ENCODE measurements around the gene LRRC75B. TPM values are rescaled to one million over a fixed set of nuclear protein-coding genes. Genes with fewer than 3 reads are reported as not detected.

LRRC75B gene
- total RNA-seq, 1 donor from 2014 or later: 14.1 TPM

DNA sequence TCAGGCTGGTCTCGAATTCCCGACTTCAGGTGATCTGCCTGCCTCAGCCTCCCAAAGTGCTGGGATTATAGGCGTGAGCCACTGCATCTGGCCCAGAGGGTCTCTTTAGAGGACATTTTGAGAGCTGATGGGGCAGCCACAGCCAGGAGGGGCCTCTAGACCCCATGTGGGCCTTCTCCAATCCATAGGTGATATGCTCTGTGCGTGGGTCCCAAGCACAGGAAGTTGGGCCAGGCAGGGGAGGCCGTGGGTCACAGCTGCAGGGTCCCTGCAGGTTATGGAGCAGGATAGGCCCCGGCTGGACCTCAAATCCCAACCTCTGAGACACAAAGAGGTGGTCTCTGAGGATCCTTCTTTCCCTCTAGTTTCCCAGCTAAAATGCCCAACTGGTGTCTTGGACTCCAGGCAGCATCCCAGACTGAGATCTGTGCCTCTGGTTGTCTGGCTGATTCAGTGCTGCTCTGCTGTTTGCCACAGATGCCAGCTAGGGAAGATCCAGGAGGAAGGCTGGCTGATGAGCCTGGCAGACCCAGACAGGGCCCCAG is 1.5 kb downstream of the LRRC75B start:
- TF ChIP-seq, protein P1, sequence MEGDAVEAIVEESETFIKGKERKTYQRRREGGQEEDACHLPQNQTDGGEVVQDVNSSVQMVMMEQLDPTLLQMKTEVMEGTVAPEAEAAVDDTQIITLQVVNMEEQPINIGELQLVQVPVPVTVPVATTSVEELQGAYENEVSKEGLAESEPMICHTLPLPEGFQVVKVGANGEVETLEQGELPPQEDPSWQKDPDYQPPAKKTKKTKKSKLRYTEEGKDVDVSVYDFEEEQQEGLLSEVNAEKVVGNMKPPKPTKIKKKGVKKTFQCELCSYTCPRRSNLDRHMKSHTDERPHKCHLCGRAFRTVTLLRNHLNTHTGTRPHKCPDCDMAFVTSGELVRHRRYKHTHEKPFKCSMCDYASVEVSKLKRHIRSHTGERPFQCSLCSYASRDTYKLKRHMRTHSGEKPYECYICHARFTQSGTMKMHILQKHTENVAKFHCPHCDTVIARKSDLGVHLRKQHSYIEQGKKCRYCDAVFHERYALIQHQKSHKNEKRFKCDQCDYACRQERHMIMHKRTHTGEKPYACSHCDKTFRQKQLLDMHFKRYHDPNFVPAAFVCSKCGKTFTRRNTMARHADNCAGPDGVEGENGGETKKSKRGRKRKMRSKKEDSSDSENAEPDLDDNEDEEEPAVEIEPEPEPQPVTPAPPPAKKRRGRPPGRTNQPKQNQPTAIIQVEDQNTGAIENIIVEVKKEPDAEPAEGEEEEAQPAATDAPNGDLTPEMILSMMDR (conservative IDR thresholded peaks at IDR 0.05; ENCODE audit: low read depth, low read length): no peak
- DNase-seq (ENCODE audit: low read depth): no peak
- H3K4me3 ChIP-seq (ENCODE audit: low read depth, low read length): no peak overlapping the region

DNA sequence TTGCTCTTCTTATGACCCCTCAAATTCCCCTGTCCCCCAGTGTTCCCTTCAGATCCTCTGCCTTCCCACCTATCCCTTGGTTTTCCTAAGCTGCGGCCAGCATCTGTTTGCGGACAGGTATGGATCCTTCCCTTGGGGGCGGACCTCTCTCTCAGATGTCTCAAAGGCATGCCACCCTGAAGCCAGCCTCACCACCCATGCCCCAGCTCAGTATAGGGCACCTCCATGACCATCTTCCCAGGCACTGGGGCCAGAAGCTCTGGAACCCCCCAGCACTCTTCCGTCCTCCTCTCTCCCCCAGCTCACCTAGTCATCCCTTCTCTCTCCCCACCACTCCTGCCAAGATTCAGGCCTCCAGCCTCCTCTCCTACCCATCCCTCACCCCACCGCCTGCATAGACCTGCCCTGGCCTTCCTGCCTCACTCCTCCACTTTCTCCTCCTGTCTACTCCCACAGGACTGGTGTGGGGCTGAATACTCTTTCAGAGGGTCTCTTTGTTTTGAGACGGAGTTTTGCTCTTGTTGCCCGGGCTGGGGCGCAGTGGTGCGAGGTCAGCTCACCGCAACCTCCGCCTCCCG is 2.2 kb downstream of the LRRC75B start:
- H3K4me3 ChIP-seq (ENCODE audit: low read depth, low read length): no peak overlapping the region
- no peak for DNase-seq (ENCODE audit: low read depth)
- TF ChIP-seq, protein P1 (conservative IDR thresholded peaks at IDR 0.05; ENCODE audit: low read depth, low read length): no peak

DNA sequence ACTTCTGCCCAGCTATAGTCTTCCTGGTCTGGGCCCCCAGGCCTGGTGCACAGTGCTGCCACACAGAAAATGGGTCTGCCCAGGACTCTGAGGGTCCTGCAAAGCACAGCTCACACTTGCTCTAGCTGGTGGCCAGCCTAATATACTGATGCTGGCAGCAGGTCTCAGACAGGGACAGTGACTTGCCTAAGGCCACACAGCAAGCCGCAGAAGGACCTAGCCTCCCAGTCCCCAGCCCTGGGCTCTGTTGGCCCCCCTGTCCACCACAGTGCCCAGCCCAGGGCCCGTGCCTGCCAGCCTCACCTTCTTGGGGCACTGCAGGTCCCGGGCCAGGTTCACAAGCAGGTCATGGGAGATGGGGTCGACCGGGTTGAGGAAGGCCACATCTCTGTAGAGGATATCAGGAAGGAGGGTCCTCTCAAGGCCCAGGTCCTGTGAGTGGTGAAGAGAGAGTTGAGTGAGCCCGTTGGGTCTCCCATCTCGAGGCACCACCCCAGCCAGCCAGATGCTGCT is 3.3 kb downstream of the LRRC75B start:
- DNase-seq (ENCODE audit: low read depth): no peak
- TF ChIP-seq, protein P1 (conservative IDR thresholded peaks at IDR 0.05; ENCODE audit: low read depth, low read length): no peak
- no peak overlapping the region for H3K4me3 ChIP-seq (ENCODE audit: low read depth, low read length)

DNA sequence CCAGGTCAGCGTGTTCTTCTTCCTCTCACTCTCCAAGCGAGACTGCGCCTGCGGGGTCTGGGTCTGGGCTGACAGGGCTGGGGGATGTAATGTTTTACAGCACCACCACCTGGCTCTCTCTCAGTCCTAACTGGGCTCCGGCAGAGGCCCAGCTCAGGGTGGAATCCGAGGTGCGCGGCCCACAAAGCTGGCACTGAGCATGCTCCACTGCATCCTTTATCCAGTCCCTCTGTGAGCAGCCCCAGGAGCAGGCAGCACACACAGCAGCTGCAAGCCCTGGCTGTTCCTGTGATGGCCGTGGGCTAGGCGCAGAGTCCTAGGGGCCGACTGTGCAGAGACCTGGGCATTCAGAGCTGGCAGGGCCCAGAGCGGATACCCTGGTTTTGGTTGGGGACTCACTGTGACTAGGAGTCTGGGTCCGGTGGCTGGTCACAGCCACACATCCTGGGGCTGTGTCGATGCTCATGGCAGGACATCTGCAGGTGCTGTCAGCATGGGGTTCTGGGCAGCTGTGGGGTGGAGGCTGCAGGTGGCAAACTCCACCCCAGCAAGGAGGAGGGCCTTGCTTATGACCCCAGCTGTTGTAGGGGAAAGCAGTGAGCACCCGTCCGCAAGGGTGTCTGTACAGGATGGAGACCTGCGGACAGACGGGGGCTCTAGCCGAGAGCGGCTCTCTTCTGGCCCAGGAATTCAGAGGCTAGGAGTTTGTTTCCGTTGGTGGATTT is 4.0 kb downstream of the LRRC75B start:
- no peak overlapping the region for H3K4me3 ChIP-seq (ENCODE audit: low read depth, low read length)
- TF ChIP-seq, protein P1 (conservative IDR thresholded peaks at IDR 0.05; ENCODE audit: low read depth, low read length): no peak
- no peak for DNase-seq (ENCODE audit: low read depth)

DNA sequence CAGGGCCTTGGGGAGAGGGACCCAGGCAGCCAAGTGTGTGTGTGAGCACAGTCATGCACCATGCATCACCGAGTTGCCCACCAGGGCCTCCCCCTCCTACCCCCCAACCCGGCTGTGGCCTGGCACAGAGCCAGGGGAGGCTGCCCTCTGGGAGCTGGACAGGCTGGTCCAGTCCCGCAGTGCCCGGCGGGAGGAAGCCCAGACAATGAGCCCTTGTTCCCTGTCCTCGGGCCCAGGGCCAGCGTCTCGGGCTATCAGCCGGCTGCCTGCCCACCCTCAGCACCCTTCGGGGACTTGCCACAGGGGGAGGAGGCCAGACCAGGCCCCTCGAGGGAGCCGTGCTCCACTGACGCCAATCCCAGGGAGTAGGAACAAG is 4.5 kb downstream of the LRRC75B start:
- no peak overlapping the region for H3K4me3 ChIP-seq (ENCODE audit: low read depth, low read length)
- DNase-seq (ENCODE audit: low read depth): no peak
- TF ChIP-seq, protein P1 (conservative IDR thresholded peaks at IDR 0.05; ENCODE audit: low read depth, low read length): no peak

DNA sequence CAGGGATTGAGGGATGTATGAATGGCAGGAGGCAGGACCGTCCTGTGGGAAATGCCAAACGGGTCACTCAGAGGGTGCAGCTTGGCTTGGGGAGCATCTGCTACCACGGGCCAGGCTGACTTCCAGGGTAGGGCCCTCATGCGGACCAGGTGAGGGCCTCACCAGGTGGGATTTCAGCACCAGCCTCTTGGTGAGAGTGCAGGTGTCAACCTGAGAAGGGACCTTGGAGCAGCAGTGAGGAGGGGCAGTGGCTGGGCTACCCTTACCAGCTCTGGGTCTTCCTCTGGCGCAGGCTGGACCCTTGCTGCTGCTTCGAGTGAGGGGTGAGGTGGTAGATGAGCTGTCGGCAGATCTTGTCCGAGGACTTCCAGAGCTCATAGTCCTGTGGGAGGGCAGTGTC is 4.9 kb downstream of the LRRC75B start:
- TF ChIP-seq, protein P1 (conservative IDR thresholded peaks at IDR 0.05; ENCODE audit: low read depth, low read length): no peak
- no peak for DNase-seq (ENCODE audit: low read depth)
- H3K4me3 ChIP-seq (ENCODE audit: low read depth, low read length): no peak overlapping the region

Measured in epithelial cell of proximal tubule (primary cell).